IPS-15b (cell line): ENCODE results near the gene TBX2.

Source experiments
- H3K27me3 ChIP-seq: one replicate; pipeline ENCODE4 v1.6.1; 2013; ENCODE audit warnings: low read length; ENCODE audit not compliant: control insufficient read depth, insufficient read depth
- H3K36me3 ChIP-seq: one replicate; pipeline ENCODE4 v1.6.1; 2013; ENCODE audit warnings: low read length; ENCODE audit not compliant: control insufficient read depth, insufficient read depth
- H3K4me1 ChIP-seq: one replicate; pipeline ENCODE4 v1.6.1; 2013; ENCODE audit warnings: mild to moderate bottlenecking, low read length; ENCODE audit not compliant: control insufficient read depth, insufficient read depth
- H3K4me3 ChIP-seq: one replicate; pipeline ENCODE4 v1.5.1; 2013; ENCODE audit warnings: low read depth, low read length
- H3K9ac ChIP-seq: one replicate; pipeline ENCODE4 v1.6.1; 2013; ENCODE audit warnings: low read depth, mild to moderate bottlenecking, low read length
- H3K9me3 ChIP-seq: one replicate; pipeline ENCODE4 v1.6.1; 2013; ENCODE audit warnings: mild to moderate bottlenecking, low read length; ENCODE audit not compliant: control insufficient read depth, insufficient read depth

The TBX2 gene

DNA sequence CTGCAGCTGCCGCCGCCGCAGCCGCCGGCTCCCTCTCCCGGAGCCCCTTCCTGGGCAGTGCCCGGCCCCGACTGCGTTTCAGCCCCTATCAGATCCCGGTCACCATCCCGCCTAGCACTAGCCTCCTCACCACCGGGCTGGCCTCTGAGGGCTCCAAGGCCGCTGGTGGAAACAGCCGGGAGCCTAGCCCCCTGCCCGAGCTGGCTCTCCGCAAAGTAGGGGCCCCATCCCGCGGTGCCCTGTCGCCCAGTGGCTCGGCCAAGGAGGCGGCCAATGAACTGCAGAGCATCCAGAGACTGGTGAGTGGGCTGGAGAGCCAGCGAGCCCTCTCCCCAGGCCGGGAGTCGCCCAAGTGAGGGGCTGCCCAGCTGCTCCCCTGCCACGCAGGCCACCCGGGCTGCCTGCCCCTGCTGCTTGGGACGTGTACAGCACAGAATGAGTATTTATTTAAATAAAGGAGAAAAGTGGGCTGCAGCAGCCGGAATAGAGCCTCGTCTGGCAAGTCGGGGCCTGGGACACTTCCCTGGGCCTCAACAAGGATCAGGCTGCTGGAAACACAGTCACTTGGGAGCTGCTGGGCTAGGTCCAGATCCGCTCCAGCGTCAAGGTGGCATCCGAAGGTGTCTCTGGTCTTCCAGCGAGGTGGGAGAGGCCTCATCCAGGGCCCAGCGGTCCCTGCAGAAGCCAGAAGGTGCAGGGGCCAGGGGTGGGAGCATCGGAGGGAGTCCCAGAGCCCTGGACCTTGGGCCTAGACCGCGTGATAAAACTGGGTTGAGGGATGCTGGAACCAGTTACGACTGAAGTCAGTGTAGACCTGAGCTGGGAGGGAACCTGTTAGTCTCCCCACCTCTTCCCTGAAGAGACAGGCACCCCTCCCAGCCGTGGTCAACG is 8.8 kb downstream of the TBX2 start:
- H3K36me3 ChIP-seq = no peaks in the 10 kb centered on the region
- H3K9ac ChIP-seq = no peak overlapping the region
- H3K9me3 ChIP-seq = no peaks in the 10 kb centered on the region
- H3K27me3 ChIP-seq = peaks cover 88% of the 10 kb centered on the region
- peak overlapping the region; percentile 28 for H3K4me3 ChIP-seq
- H3K4me1 ChIP-seq = peaks cover 2% of the 10 kb centered on the region

DNA sequence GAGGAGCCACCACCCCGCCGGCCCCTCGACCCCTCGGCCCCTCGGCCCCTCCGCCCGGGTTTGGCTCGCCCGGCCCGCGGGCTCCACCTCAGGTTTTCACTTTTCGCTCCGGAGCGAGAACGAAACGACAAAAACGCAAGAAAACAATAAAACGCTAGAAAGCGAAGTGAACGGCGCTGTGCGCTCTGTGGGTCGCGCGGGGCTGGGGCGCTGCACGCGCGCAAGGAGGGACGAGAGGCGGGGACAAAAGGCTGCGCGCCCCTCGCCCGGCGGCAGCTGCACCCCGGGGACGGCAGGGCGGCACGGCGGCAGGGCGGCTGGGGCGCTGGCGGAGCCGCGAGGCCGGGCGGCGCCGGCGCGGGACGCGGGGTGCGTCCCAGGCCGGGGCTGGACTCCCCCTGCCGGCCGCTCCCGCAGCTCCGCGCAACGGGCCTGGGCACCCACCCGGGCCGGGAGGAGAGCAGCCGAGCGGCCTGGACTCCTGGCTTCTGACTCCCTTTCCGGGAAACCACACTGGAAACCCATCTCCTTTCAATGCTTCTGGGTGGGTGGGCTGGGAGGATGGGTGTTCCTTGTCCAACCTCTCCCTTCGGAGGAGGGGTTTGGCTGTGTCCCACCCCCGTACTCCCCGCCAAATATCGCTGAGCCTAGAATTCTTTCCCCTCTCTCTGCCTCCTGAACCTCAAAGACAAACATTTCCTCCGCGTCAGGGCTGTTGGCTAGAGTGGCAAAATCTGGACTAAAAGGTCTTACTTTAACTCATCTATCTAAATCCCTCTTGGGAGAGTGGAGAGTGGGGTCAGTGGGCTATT is 9.9 kb downstream of the TBX2 start:
- Histone ChIP-seq H3K9ac (no peak overlapping the region), H3K4me3 (peak overlapping the region; percentile 26)

DNA sequence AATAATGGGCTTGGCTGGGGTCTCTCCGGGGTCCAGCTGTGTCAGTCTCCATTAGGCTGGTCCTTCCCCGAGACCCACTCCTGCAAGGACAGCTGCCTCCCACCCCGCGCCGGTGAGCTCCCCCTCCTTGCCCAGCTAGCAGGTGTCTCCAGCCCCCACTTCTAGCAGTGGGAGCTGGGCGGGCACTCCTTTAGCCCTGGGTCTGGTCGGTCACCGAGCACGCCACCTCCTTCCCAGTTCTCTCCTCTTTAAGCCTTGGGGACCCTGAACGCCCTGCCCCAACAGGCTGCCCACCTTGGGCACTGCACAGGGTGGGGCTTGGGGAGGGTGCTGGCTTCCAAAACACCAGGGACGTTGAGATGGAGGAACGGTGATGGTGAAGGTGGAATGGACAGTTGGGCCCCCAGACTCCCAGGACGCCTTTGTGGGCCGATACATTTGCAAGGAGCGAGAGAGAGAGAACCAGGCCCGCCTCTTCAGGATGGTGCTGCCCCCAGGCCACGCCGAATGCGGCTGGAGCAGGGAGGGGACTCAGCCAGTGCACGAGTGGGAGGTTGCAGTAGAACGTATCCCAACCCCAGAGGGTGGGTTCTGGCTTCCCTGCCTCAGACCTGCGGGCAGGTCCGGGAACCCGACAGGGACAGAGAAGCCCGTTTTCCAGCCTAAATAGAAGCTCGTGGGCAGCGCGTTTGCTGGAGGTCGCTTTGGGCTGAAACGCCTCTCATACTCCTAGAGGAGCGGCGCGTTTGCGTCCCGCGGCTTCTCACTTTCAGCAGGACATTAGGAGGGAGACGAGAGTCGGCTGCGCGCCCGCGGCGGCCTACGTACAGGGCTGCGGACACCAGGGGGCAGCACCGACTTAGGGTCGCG is 10.7 kb downstream of the TBX2 start:
- Histone ChIP-seq H3K4me3 (peak overlapping the region; percentile 26), H3K9ac (no peak overlapping the region), H3K27me3 (peaks cover 87% of the 10 kb centered on the region), H3K4me1 (peaks cover 4% of the 10 kb centered on the region), H3K9me3 (no peaks in the 10 kb centered on the region), H3K36me3 (no peaks in the 10 kb centered on the region)

More for the DNA sequence above, 9.9 kb downstream of the TBX2 start:
- Histone ChIP-seq H3K4me1 (peaks cover 4% of the 10 kb centered on the region), H3K36me3 (no peaks in the 10 kb centered on the region), H3K27me3 (peaks cover 87% of the 10 kb centered on the region), H3K9me3 (no peaks in the 10 kb centered on the region)

DNA sequence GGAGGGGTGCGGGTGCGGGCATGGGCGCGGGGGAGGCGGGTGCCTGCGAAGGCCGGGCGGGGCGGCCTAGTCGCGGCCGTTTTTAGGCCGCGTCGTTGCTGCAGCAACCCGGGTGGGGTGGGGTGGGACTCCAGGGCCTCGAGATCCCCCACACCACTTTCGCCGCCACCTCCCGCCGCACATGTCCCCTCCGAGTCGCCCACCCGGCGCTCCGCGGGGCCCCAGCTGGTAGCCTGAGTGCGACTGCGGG is 11.3 kb downstream of the TBX2 start:
- Histone ChIP-seq H3K36me3 (no peaks in the 10 kb centered on the region), H3K9me3 (no peaks in the 10 kb centered on the region), H3K27me3 (peaks cover 87% of the 10 kb centered on the region), H3K4me1 (peaks cover 4% of the 10 kb centered on the region), H3K9ac (no peak overlapping the region), H3K4me3 (peak overlapping the region; percentile 67)

DNA sequence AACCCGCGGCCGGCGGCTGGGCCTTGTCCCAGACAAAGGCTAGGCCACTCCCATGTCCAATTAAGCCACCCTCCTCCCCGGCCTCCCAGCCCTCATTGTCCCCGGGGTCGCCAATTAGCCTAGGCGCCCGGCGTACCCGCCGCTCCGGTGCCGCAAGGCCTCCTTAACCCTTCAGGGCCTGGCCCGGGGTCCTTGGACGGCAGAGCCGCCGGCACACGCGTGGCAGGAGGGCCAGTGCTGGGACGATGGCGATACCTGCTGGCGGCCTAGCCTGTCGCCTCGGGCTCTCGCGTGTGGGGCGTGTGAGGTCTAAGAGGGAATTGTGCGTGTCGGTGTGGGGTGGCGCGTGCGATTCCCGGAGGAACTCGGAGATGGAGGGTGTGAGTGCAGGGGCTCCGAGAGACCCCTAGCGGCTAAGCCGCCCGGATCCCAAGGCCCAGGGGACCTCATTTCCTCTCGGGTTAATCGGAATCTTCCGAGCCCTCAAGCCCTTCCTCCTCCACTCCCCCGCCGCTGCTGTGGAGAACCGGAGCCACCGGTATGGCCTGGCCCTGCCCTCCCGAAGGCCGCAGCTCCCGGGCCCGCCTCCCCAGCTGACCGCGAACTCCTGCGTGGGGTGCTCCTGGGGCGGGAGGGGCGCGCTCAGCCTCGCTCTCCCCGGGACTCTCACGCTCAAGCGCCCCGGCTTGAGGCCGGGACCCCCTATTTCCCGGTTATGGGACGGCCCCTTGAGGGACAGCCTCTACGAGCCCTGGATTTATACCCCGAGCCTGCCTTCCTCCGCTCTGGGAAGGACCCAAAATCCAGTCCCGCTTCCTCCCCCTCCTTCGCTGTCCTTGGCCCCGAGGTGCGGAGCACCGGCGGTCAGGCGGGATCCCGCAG is 11.9 kb downstream of the TBX2 start:
- Histone ChIP-seq H3K4me1 (peaks cover 4% of the 10 kb centered on the region), H3K9ac (no peak overlapping the region), H3K36me3 (no peaks in the 10 kb centered on the region), H3K4me3 (peak overlapping the region; percentile 67), H3K27me3 (peaks cover 87% of the 10 kb centered on the region), H3K9me3 (no peaks in the 10 kb centered on the region)

DNA sequence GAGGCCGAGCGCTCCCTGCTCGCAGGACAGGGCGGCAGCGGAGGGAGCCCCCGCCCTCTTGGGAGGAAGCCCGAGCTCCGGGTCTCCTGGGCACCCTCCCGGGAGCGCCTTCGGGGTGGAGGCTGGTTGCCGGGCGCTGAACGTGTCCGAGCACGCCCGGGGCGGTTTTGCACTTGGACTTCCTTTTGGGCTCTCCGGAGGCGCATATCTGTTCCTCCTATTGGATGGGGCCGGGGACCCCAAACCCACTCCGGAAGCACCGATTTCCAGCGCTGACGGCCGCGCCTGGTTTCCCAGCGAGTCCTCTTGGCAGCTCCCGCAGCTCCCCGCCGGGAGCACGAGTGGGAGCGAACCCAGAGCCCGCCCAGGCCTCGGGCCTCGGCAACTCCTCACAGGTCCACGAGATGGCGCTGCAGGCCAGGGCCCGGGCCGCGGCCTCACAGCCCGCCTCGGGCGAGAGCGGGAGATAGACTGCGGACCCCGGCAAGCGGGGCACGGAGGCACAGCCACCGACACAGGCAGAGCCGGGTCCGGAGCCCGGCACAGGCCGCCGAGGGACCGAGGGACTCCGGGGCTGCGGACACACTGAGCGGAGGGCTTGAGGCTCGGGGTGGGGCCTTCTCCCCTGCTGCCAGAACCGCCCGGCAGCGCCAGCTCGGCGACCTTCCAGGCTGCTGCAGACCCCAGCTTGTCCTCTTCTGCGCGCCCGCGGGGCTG is 12.7 kb downstream of the TBX2 start:
- H3K27me3 ChIP-seq = peaks cover 84% of the 10 kb centered on the region
- no peak overlapping the region for H3K9ac ChIP-seq
- no peaks in the 10 kb centered on the region for H3K9me3 ChIP-seq
- no peaks in the 10 kb centered on the region for H3K36me3 ChIP-seq
- peaks cover 4% of the 10 kb centered on the region for H3K4me1 ChIP-seq
- H3K4me3 ChIP-seq = peak overlapping the region; percentile 67

DNA sequence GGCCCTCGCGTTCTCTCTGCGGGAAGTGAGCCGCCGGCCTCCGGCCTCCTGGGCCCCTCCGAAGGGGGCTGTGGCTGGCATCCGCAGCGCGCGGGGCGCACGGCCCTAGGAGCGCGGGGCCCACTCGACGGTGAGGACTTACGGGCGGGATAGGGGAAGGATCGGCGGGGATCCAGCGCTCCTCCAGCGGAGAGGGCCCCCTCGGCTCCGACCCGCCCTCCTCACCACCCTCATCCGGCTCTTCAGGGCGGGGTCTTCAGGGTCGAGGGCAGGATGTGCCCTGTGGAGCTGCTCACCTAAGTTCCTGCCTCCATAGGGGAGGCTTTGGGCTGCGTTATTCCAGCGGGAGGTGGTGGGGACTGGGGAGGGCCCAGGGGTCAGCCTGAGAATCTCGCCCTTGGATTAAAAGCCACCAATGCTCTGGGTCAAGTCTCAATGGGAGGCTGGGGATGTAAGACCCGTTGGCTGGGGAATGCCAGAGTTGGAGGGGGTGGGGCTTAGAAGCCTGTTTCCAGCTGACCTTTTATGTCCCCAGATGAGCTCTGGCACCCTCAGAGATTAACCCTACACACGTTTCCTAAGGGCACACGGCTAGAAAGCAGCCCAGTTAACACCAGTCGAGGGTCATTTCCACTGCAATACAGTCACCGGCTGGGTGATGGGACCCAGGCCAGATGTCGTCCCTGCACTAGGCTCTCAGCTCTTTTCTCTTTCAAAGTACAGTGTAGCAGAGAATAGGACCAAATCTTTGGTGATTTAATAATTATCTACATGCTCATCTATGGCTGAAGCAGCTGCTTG is 13.4 kb downstream of the TBX2 start:
- H3K27me3 ChIP-seq = peaks cover 82% of the 10 kb centered on the region
- H3K36me3 ChIP-seq = no peaks in the 10 kb centered on the region
- H3K4me3 ChIP-seq = peak overlapping the region; percentile 67
- no peaks in the 10 kb centered on the region for H3K9me3 ChIP-seq
- no peak overlapping the region for H3K9ac ChIP-seq
- peaks cover 4% of the 10 kb centered on the region for H3K4me1 ChIP-seq

DNA sequence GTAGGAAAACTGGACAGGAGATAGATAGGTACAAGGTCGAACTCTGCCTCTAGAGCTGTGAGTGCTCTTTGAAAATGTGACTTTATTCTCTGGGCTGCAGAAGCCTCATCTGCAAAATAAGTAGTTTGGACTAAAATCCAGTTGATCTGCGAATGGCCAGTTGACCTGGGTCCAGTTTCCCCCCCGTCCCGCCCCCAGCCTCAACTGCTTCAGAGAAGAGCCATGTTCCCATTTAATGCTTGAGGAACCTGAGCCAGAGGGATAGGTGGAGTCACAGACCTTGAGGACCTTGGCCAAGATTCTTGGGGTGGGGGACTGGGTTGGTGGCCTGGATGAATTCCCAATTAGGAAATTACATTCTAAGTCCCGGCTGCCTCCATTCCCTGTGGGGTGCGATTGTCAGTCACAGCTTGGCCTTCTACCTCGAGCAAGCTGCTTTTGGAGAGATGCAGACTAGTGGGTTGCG is 14.1 kb downstream of the TBX2 start:
- Histone ChIP-seq H3K9me3 (no peaks in the 10 kb centered on the region), H3K4me1 (peaks cover 4% of the 10 kb centered on the region), H3K27me3 (peaks cover 78% of the 10 kb centered on the region), H3K36me3 (no peaks in the 10 kb centered on the region), H3K4me3 (peak overlapping the region; percentile 67), H3K9ac (no peak overlapping the region)

DNA sequence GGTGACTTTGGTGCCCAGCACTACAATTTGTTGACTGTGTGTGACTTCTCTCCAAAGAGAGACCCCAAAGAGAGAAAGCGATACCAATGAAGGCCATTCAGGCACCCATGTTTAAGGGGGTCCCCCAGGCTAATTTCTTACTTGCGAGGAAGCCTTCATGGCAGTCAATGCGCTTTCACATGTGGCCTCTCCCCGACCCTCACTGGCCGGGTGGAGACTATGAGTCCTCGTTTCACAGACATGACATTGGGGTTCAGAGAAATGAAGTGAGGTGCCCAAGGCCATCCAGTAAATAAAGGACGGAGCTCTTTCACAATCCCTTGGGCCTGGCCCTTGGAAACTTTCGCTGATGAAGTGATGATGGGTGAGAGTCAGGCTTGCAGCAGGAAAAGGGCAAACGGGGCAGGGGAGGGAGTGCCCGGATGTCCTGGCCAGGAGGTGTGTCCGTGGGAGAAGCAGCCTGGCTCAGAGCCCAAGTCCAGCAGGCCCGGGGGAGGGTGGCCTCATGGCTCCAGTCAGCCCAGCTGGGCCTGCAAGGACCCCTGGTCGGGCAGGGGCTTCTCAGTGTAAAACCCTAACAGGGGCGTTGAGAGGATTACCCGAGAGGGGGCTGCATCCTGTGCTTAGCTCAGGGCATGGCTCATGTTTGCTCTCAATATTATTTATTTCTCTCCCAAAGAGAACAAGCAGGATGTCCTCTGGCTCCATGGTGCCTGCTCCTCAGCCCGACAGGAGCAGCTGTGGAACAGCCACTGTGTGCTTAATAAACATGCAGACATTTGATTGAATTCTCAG is 14.7 kb downstream of the TBX2 start:
- H3K9me3 ChIP-seq = no peaks in the 10 kb centered on the region
- no peak overlapping the region for H3K9ac ChIP-seq
- H3K36me3 ChIP-seq = no peaks in the 10 kb centered on the region
- H3K4me1 ChIP-seq = peaks cover 4% of the 10 kb centered on the region
- peaks cover 76% of the 10 kb centered on the region for H3K27me3 ChIP-seq
- no peak overlapping the region for H3K4me3 ChIP-seq
